ENCODE data around the gene OSBPL3. TPM values are rescaled to one million over a fixed set of nuclear protein-coding genes. Genes with fewer than 3 reads are reported as not detected.

OSBPL3 gene
- total RNA-seq, 1 experiment from 2014 or later, result 36.8 TPM

DNA sequence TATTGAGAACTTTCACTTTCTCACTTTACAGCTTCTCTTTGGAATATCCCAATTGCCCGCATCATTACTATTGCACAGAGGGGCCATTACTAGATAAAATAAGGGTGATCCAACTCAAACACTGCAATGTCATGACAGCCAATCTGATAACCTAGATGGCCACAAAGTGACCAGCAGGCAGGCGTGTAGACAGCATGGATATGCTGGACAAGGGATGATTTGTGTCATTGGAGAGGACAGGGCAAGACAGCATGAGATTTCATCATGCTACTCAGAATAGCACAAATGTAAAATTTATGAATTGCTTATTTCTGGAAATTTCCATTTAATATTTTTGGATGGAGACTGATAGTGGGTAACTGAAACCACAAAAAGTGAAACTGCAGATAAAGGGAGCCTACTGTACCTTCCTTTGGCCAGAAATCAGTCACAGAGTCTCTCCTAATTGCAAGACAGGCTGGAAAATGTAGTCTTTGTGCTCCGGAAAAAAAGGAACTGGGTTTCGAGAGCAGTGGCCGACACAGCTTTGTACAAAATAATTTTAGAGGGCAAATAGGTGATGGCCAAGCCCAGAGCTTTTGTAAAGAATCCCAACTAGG lies 216.6 kb downstream of the OSBPL3 start:
- no peak overlapping the region for H3K27ac ChIP-seq (ENCODE audit: low read depth, low read length)
- no peak for ATAC-seq
- CTCF ChIA-PET, result no interaction called here
- RAD21 ChIA-PET (ENCODE audit: low non-redundant PET in 1 of 2, low total read pairs in 2 of 2, uncharacterized antibody in 2 of 2, unreplicated experiment in 2 of 2), result no interaction called here
- H3K4me1 ChIP-seq (ENCODE audit: control insufficient read depth in 1 of 2, insufficient read depth in 2 of 2, low read length in 2 of 2), result no peaks in the 10 kb centered on the region
- no peaks in the 10 kb centered on the region for H3K36me3 ChIP-seq (ENCODE audit: control insufficient read depth in 1 of 2, insufficient read depth in 2 of 2, low read length in 2 of 2)
- no peaks in the 10 kb centered on the region for H3K9me3 ChIP-seq (ENCODE audit: control insufficient read depth in 1 of 2, insufficient read depth in 1 of 2, low read depth in 1 of 2, low read length in 2 of 2)
- no peaks in the 10 kb centered on the region for H3K79me2 ChIP-seq (ENCODE audit: insufficient read depth, low read length)
- H3K9ac ChIP-seq (ENCODE audit: low read length), result no peak overlapping the region
- no peak overlapping the region for H2AFZ ChIP-seq (ENCODE audit: low read depth, low read length, poor library complexity, severe bottlenecking)
- BruUV-seq (replicated peaks), result no TSS peak
- H4K20me1 ChIP-seq (ENCODE audit: insufficient read depth), result no peaks in the 10 kb centered on the region
- intact Hi-C loops (cut with micrococcal nuclease), result no loop called here
- no peak overlapping the region for H3K4me2 ChIP-seq (ENCODE audit: low read length)
- POLR2A ChIA-PET, result no interaction called here
- no peak overlapping the region for H3K4me3 ChIP-seq (replicated peaks in 1 of 2; ENCODE audit: low read depth in 1 of 2, low read length in 2 of 2)
- TF ChIP-seq CBX3 (IDR thresholded peaks at IDR 0.05; ENCODE audit: low read depth) (no peak), SP1 (IDR thresholded peaks at IDR 0.05; ENCODE audit: low read depth) (no peak), ELF1 (IDR thresholded peaks at IDR 0.05; ENCODE audit: borderline replicate concordance, low read depth) (no peak), SRF (IDR thresholded peaks at IDR 0.05; ENCODE audit: low read depth) (no peak), SIN3A (IDR thresholded peaks at IDR 0.05; ENCODE audit: low read depth) (no peak), POLR2AphosphoS5 (IDR thresholded peaks at IDR 0.05; ENCODE audit: low read depth, low read length) (no peak), RAD21 (IDR thresholded peaks at IDR 0.05; ENCODE audit: low read depth) (no peak), ZNF274 (IDR thresholded peaks at IDR 0.05; ENCODE audit: low read depth, low read length) (no peak), TCF7L2 (IDR thresholded peaks at IDR 0.05; ENCODE audit: borderline replicate concordance, extremely low read depth, insufficient read depth, insufficient read length) (no peak)
- TF ChIP-seq, protein P1, sequence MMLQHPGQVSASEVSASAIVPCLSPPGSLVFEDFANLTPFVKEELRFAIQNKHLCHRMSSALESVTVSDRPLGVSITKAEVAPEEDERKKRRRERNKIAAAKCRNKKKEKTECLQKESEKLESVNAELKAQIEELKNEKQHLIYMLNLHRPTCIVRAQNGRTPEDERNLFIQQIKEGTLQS (IDR thresholded peaks at IDR 0.05), result no peak
- no peaks in the 10 kb centered on the region for H3K9me2 ChIP-seq (ENCODE audit: insufficient read depth)
- no peak for DNase-seq (ENCODE audit: low read depth, low spot score)
- no peaks in the 10 kb centered on the region for H3K27me3 ChIP-seq (ENCODE audit: insufficient read depth, low read length)

GRCh38 chr7:24762771-24763170 lies 217.2 kb downstream of the OSBPL3 start:
- ATAC-seq, result no peak
- Histone ChIP-seq H3K4me1 (ENCODE audit: control insufficient read depth in 1 of 2, insufficient read depth in 2 of 2, low read length in 2 of 2) (peaks cover 0 to 2% of the 10 kb centered on the region in 2 experiments; a peak in 2 of 4 replicates), H3K27me3 (ENCODE audit: insufficient read depth, low read length) (no peaks in the 10 kb centered on the region), H3K9me2 (ENCODE audit: insufficient read depth) (no peaks in the 10 kb centered on the region), H3K36me3 (ENCODE audit: control insufficient read depth in 1 of 2, insufficient read depth in 2 of 2, low read length in 2 of 2) (no peaks in the 10 kb centered on the region), H2AFZ (ENCODE audit: low read depth, low read length, poor library complexity, severe bottlenecking) (no peak overlapping the region), H4K20me1 (ENCODE audit: insufficient read depth) (no peaks in the 10 kb centered on the region), H3K4me2 (ENCODE audit: low read length) (no peak overlapping the region), H3K9ac (ENCODE audit: low read length) (no peak overlapping the region), H3K79me2 (ENCODE audit: insufficient read depth, low read length) (no peaks in the 10 kb centered on the region), H3K9me3 (ENCODE audit: control insufficient read depth in 1 of 2, insufficient read depth in 1 of 2, low read depth in 1 of 2, low read length in 2 of 2) (no peaks in the 10 kb centered on the region), H3K4me3 (replicated peaks in 1 of 2; ENCODE audit: low read depth in 1 of 2, low read length in 2 of 2) (no peak overlapping the region), H3K27ac (ENCODE audit: low read depth, low read length) (no peak overlapping the region)
- BruUV-seq (replicated peaks), result no TSS peak
- POLR2A ChIA-PET, result no interaction called here
- no peak for TF ChIP-seq ZFX (IDR thresholded peaks at IDR 0.05)
- no peak for TF ChIP-seq POLR2AphosphoS5 (IDR thresholded peaks at IDR 0.05; ENCODE audit: low read depth, low read length)
- TF ChIP-seq MAX (IDR thresholded peaks at IDR 0.05), result no peak
- no peak for TF ChIP-seq RAD21 (IDR thresholded peaks at IDR 0.05; ENCODE audit: low read depth)
- CTCF ChIA-PET, result no interaction called here
- RAD21 ChIA-PET (ENCODE audit: low non-redundant PET in 1 of 2, low total read pairs in 2 of 2, uncharacterized antibody in 2 of 2, unreplicated experiment in 2 of 2), result no interaction called here
- intact Hi-C loops (cut with micrococcal nuclease), result no loop called here
- DNase-seq (ENCODE audit: low read depth, low spot score), result no peak

Data from HCT116 (cell line).